GM08714 (cell line): Measurements from ENCODE around the gene NPHP4.

Source experiments
- H3K4me3 ChIP-seq: fragments of 200-500 bp; sonication (Bioruptor generic); 2 replicates; pipeline ENCODE4 v1.5.1; 2014; ENCODE audit warnings: mild to moderate bottlenecking, low read length, inconsistent platforms
- ZNF274 ChIP-seq: IDR thresholded peaks from 2 replicates; pipeline ENCODE4 v1.6.1; 2012; ENCODE audit warnings: mild to moderate bottlenecking, low read depth, low read length

NPHP4 gene

GRCh38 chr1:5940723-5941407 lies 51.4 kb downstream of the NPHP4 start:
- no peak overlapping the region for H3K4me3 ChIP-seq
- TF ChIP-seq ZNF274: no peak

GRCh38 chr1:5939271-5940170 lies 52.7 kb downstream of the NPHP4 start:
- TF ChIP-seq ZNF274: no peak
- H3K4me3 ChIP-seq: no peak overlapping the region

GRCh38 chr1:5938101-5938646 lies 54.1 kb downstream of the NPHP4 start:
- TF ChIP-seq ZNF274: no peak
- H3K4me3 ChIP-seq: no peak overlapping the region

DNA sequence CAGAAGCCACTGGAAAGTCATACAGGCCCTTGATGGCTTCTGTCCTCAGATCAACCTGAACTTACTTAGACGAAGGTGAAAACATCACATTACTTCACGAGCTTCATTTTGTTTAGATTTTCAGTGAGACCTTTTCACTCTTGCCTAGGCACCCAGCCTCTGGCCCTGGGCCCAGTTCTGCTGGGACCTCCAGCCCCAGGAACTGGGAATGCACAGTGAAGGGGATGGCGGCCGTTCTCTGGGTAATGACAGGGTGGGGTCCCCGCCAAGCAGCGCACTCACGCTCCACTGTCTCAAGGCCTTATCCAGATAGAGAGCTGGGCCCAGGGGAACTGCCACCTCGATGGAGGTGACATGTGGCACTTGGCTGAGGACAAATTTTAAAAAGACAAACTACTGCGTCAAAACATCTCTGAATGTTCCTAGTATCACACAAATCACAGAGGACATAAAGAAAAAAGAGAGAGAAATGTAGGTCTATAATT lies 54.8 kb downstream of the NPHP4 start:
- no peak overlapping the region for H3K4me3 ChIP-seq
- TF ChIP-seq ZNF274: no peak

GRCh38 chr1:5936621-5937372 lies 55.4 kb downstream of the NPHP4 start:
- TF ChIP-seq ZNF274: no peak

GRCh38 chr1:5936126-5936525 lies 56.1 kb downstream of the NPHP4 start:
- no peak overlapping the region for H3K4me3 ChIP-seq
- no peak for TF ChIP-seq ZNF274

More at GRCh38 chr1:5936621-5937372, 55.4 kb downstream of the NPHP4 start:
- H3K4me3 ChIP-seq: no peak overlapping the region

GRCh38 chr1:5935026-5935425 lies 57.2 kb downstream of the NPHP4 start:
- no peak for TF ChIP-seq ZNF274
- no peak overlapping the region for H3K4me3 ChIP-seq

GRCh38 chr1:5934058-5934884 lies 58.0 kb downstream of the NPHP4 start:
- no peak overlapping the region for H3K4me3 ChIP-seq
- no peak for TF ChIP-seq ZNF274

- no peak overlapping the region for H3K4me3 ChIP-seq
- no peak for TF ChIP-seq ZNF274
These were observed 58.6 kb downstream of the NPHP4 start for GRCh38 chr1:5933676-5934057.

GRCh38 chr1:5933050-5933449 lies 59.2 kb downstream of the NPHP4 start:
- TF ChIP-seq ZNF274: no peak
- no peak overlapping the region for H3K4me3 ChIP-seq

DNA sequence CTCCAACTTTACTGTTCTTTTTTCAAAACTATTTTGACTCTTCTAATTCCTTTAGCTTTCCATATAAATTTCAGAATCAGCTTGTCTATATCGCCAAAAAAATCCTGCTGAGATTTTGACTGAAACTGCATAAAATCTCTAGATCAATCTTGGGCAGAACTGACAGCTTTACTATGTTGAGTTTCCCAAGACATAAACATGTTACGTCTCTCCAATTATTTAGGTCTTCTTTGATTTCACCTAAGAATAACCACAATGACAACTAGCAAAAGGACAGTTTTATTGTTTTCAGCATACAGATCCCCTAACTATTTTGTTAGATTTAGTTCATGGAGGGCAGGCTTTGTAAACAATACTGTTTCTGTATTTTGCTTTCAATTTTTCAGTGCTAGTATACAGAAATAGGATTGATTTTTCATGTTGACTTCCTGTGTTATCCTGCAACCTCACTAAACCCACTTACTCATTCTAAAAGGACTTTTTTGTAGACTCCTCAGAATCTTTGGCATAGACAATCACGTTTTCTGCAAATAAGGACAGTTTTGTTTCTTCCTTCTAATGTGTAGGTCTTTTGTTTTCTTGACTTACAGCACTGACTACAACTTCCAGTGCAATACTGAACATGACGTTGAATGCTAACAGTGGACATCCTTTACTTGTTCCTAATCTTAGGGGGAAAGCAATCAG lies 63.4 kb downstream of the NPHP4 start:
- H3K4me3 ChIP-seq: no peak overlapping the region
- TF ChIP-seq ZNF274: no peak

DNA sequence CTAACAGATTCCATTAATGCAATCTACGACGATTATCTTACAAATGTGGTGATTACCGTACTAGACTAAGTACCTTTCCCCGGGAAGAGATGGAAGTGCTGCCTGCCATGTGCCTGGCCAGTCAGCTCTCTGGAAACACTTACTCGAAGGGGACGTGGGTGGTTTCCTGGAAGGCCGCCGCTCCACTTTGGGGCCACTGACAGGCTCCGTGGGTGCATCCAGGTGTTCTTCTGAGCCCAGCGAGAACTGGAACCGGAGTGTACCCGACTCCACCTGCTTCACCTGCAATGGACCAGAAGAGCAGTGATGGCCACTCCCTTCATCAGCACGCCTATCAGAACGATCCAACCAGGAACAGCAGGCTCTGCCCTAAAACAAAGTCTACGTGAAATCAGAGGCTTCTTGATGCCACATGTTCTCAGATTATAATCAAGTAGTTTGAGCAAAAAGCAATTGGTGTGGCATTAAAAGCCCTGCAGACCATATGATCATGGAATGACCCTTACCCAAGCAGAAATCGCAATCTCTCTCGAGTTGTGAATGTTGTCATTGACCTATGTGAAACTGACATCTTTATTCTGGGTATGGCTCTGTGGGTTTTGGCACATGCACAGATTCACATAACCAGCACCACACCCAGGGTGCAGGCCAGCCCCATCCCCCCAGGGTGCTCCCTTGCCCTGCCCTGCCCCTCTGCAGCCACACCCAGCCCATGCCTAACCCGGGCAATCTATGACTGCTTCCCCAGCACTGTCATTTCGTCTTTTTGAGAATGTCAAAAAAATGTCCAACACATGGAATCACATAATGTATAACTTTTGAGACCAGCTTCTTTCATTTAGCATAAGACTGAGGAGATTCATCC lies 64.5 kb downstream of the NPHP4 start:
- no peak for TF ChIP-seq ZNF274
- no peak overlapping the region for H3K4me3 ChIP-seq
